HUES6 (cell line): Measurements from ENCODE around the gene TM9SF1.

Experiments used
- H3K27ac ChIP-seq: 2 replicates; pipeline ENCODE4 v1.7.0; 2013; ENCODE audit warnings: low read depth, mild to moderate bottlenecking, low read length, inconsistent platforms
- H3K27me3 ChIP-seq: 2 replicates; pipeline ENCODE4 v1.6.1; 2013; ENCODE audit warnings: low read length; ENCODE audit not compliant: control insufficient read depth, insufficient read depth
- H3K36me3 ChIP-seq: 2 replicates; pipeline ENCODE4 v1.6.1; 2013; ENCODE audit warnings: low read length; ENCODE audit not compliant: control insufficient read depth, insufficient read depth
- H3K4me1 ChIP-seq: 2 replicates; pipeline ENCODE4 v1.6.1; 2013; ENCODE audit warnings: low read length; ENCODE audit not compliant: control insufficient read depth, insufficient read depth
- H3K4me3 ChIP-seq: 2 replicates; pipeline ENCODE4 v1.5.1; 2013; ENCODE audit warnings: low read depth, low read length
- H3K9ac ChIP-seq: one replicate; pipeline ENCODE4 v1.6.1; 2013; ENCODE audit warnings: mild to moderate bottlenecking, low read length
- H3K9me3 ChIP-seq: 2 replicates; pipeline ENCODE4 v1.6.1; 2013; ENCODE audit warnings: low read depth, low read length; ENCODE audit not compliant: control insufficient read depth, insufficient read depth

TM9SF1 gene

DNA sequence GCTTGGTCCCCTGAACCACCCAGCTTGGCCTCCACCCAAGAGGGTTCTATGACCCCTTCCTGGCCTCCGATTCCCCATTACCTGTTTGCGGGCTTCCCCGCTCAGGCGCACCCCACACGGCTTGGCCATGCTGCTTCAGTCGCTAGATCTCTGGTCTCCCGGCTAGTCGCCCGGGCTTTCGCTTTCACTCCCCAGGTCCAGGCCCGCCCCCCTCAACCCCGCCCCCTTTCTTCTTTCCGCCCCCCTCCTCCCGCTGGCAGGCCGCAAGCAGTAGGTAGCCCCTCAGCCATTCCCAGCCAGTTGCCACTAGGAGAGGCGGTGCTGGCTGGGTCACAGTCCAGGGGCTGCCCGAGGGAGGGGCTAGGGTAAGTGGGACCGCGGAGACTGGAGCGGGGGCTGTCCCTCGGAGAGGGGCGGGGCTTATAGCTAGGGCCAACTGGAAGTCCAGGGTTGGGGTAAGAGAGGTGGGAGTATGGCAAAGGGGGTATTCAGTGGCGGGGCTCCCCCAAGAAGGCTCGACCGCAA is 48.7 kb downstream of the TM9SF1 start, which contains the start of gene PSME2:
Gene PSME2, minus strand, starts transcription at position 158 of the 525 bp plus-strand sequence. Its CDS starts 29 bp downstream, at position 129.
- Histone ChIP-seq H3K4me1 (peaks cover 14% of the 10 kb centered on the region), H3K36me3 (peaks cover 37% of the 10 kb centered on the region), H3K4me3 (peak within 1 kb of the TSS; percentile 90), H3K27ac (peak within 1 kb of the TSS; percentile 38; the same call in 1 of the 2 replicates), H3K9ac (peak within 1 kb of the TSS; percentile 82), H3K27me3 (no peaks in the 10 kb centered on the region), H3K9me3 (no peaks in the 10 kb centered on the region)

DNA sequence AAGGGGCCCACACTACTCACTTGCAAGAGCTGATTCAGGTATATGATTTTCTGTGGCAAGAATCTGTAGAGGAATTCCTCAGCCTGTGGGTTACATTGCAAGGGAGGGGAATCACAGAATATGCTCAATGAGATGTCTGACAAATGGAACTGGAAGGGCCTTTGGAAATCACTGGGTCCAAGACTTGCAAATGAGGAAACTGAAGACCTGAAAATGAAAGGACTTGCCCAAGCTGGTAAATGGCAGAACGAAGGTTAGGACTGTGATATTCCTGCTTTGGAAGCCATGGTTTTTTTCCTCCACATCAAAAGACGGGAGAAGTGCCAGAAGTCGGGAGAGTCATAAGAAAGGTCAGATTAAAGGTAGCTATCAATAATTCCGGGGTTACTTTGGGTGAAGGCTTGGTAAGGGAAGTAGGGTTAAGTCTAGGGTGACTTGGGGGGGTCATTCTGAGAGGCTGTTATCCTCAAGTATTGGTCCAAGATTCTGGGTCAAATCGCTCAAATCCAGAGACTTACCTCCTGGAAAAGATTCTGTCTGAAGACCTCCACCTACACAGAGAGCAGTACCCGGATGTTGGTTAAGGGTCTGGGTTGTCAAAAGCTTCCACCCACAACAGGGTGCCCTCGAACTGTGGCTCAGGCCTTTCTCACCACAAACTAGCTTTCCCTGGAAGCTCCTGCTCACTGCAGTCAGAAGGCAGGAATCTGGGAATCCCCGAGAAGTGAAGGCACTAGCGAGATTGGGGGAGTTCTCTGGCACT is 49.4 kb downstream of the TM9SF1 start:
- Histone ChIP-seq H3K9me3 (no peaks in the 10 kb centered on the region), H3K4me1 (peaks cover 14% of the 10 kb centered on the region), H3K4me3 (peak overlapping the region; percentile 90), H3K9ac (peak overlapping the region; percentile 82), H3K27me3 (no peaks in the 10 kb centered on the region), H3K27ac (no peak overlapping the region), H3K36me3 (peaks cover 31% of the 10 kb centered on the region)

DNA sequence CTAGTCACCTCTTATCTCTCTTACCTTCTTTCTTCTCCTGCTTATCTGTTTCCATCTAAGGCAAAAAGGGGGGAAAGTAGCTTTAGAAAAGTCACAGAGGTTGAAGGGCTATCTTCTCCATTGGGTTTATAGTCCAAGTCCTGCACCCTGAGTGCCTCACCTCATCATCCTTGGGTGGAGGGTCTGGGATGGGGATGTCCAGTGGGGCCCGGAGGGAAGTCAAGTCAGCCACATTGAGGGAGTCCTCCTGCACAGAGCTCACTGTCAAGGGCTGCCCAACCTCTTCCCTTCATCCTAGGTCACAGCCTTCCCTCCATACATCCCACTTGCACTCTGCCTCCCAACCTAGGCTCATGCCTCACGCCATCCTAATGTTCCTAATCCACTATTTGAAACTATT is 50.0 kb downstream of the TM9SF1 start:
- H3K9ac ChIP-seq: no peak overlapping the region

DNA sequence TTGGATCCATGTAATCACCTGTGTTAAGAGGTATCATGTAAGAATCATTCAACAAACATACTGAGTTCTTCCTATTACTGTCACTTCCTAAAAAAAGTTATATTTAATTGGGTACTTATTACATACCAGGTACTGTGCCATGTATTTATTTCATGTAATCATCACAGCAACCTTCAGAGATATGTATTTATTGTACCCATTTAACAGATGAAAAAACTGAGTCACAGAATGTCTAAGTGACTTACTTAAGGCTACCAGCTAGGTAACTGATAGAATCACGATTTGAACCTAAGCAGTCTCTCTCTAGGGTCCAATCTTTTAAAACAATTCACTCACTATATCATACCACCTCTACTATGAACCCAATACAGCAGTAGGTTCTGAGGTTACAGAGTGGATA is 50.8 kb downstream of the TM9SF1 start:
- Histone ChIP-seq H3K4me1 (peaks cover 14% of the 10 kb centered on the region), H3K36me3 (peaks cover 21% of the 10 kb centered on the region), H3K4me3 (no peak overlapping the region), H3K9ac (no peak overlapping the region), H3K9me3 (no peaks in the 10 kb centered on the region), H3K27ac (no peak overlapping the region), H3K27me3 (no peaks in the 10 kb centered on the region)

More for the DNA sequence above, 50.0 kb downstream of the TM9SF1 start:
- Histone ChIP-seq H3K4me1 (peaks cover 14% of the 10 kb centered on the region), H3K27ac (no peak overlapping the region), H3K27me3 (no peaks in the 10 kb centered on the region), H3K4me3 (no peak overlapping the region), H3K36me3 (peaks cover 24% of the 10 kb centered on the region), H3K9me3 (no peaks in the 10 kb centered on the region)

DNA sequence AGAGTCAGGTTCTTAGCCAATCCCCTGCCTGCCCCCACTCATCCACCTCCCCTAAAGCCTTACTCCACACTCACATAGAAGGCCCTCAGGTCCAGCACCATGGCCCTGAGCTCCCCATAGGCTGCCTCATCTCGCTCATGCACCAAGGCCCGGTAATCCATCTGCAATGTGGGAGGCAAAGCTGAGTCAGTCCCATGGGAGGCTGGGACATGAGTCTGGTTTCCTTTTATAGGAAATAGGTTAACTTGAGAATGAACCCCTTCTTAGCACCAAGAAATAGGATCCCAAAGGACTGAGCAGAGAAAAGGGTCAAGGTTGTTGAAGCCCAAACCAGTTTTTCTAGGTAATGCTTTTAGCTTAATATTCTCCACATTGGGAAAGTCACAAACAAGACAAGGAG is 51.7 kb downstream of the TM9SF1 start:
- Histone ChIP-seq H3K4me3 (no peak overlapping the region), H3K27ac (no peak overlapping the region), H3K36me3 (peaks cover 26% of the 10 kb centered on the region), H3K9me3 (no peaks in the 10 kb centered on the region), H3K4me1 (peaks cover 13% of the 10 kb centered on the region), H3K9ac (no peak overlapping the region), H3K27me3 (no peaks in the 10 kb centered on the region)

DNA sequence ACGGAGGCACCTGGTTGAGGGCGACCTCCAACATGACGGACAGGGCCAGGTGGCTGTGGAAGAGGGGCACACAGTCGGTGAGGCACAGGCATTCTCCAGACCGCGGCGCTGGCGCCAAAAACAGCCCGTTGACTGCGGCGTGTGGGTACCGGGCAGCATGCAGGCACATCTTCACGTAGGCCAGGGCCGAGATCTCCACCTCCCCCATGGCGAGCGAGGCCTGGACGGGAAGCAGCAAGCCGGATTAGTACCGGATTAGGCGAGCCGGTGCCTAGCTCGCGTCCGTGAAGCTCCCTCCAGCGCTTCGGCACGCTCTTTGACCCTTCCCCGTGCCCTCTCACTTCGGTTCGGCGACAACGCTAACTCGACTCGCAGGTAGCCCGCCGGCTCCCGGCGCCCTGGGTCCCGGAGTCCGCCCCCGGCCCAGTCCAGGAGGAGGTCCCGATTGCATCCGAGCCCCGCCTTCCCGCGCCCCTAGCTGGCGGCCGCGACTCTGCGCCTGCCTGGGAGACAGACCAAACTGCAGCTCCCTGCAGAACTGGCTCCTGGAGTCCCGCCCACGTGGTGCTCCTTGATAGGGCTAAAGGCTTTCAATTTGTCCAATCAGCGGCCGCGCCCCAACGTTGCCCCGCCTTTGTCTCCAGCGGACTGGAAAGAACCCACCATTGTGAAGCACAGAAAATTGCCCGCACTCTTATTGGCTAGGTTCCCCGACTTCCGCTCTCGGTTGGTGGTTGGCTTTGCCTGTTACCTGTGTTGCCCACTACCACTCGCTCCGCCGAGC is 54.0 kb downstream of the TM9SF1 start, which contains the start of gene EMC9:
Gene EMC9, minus strand, starts transcription at position 495 of the 784 bp plus-strand sequence. Its CDS starts 287 bp downstream, at position 208.
- H3K4me1 ChIP-seq: peaks cover 12% of the 10 kb centered on the region
- no peaks in the 10 kb centered on the region for H3K9me3 ChIP-seq
- peak within 1 kb of the TSS; percentile 27; the same call in 1 of the 2 replicates for H3K27ac ChIP-seq
- H3K27me3 ChIP-seq: no peaks in the 10 kb centered on the region; the same call in 1 of the 2 replicates
- H3K4me3 ChIP-seq: peak within 1 kb of the TSS; percentile 95
- peak within 1 kb of the TSS; percentile 88 for H3K9ac ChIP-seq
- peaks cover 39% of the 10 kb centered on the region for H3K36me3 ChIP-seq

DNA sequence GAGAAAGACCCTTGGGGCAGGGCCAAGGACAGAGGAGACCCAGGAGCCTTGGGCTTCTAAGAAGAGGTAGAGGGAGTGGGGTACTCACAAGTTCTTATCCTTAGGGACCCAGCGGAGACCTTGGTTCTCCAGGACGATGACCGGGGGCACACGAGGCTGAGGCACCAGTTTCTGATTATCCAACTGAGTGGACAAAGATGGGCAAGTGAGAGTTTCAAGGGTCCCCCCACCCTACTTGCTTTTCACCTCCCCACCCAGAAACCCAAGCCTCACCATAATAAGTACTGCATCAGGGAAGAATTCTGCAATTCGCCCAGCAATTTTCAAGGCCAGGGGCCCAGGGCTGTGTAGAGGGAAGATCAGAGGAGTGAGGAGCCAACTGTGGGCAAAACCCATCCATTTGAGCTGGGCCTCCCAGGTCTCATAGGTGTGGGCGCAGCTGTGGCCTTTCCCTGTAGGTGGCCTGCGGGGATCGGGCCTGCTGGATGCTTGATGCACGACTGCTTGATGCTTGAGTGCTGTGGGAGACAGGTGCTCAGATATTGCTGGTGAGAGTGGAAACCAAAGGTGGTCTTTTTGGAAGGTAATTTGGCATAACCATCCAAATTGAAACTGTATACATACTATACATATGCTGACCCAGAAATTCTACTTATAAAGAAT is 55.8 kb downstream of the TM9SF1 start:
- Histone ChIP-seq H3K4me3 (peak overlapping the region; percentile 24), H3K4me1 (peaks cover 13% of the 10 kb centered on the region), H3K9me3 (no peaks in the 10 kb centered on the region), H3K27ac (no peak overlapping the region), H3K27me3 (no peaks in the 10 kb centered on the region; the same call in 1 of the 2 replicates), H3K36me3 (peaks cover 35% of the 10 kb centered on the region), H3K9ac (no peak overlapping the region)
